Stimulated activated CD8-positive, alpha-beta memory T cell treated with anti-CD3 and anti-CD28 coated beads, Interleukin-12 subunit alpha, Interleukin-12 subunit beta, amount 100 ng/mL, for 24 hours (primary cell): ENCODE data around the gene KIF16B.
"Not testable (repeated sequence)": the region's sequence is repeated elsewhere in the genome, so short reads cannot be mapped to it uniquely, and the experiment has no call there.

Source experiments
- DNase-seq: peaks from one replicate; pipeline ENCODE4 v3.0.0-alpha.2; 2020; ENCODE audit errors: extremely low read depth

Gene KIF16B

GRCh38 chr20:16573001-16573965, at the start of gene KIF16B:
Gene KIF16B, minus strand, starts transcription at chr20:16573448. Its CDS starts 173 bp downstream, at chr20:16573275.
- peak; percentile 60 for DNase-seq

- DNase-seq, result no peak
Observed at GRCh38 chr20:16622501-16622900, 49.3 kb upstream of the KIF16B start.

DNA sequence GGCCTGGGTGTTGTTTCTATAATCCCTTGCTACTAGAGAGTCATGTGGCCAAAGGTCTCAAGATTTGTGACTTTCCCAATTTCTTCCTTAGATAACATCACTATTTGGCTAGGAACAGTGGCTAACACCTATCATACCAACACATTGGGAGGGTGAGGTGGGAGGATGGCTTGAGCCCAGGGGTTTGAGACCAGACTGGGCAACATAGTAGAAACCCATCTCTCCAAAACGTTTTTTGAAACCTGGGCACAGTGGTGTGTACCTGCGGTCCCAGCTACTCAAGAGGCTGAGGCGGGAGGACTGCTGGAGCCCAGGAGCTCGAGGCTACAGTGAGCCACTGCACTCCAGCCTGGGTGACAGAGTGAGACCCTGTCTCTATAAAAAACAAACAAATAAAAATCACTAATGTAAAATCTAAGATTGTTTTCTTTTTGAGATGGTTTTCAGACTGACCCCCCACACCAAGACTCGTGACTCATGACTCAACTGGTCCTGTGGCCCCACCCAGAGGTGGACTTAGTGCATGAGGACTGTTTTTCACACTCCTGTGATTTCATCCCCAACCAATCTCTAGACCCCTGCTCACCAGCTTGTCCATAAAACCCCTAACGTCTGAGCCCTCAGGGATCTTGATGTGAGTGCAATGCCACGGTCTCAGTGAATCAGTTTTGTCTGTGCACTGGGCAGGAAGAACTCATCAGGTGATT, 48.3 kb upstream of the KIF16B start:
- no peak for DNase-seq

GRCh38 chr20:16620961-16621360, 47.7 kb upstream of the KIF16B start:
- DNase-seq, result no peak

- no peak for DNase-seq
Observed at GRCh38 chr20:16619953-16620352, 46.7 kb upstream of the KIF16B start.

- DNase-seq, result no peak
Observed at GRCh38 chr20:16617056-16617455, 43.8 kb upstream of the KIF16B start.

DNA sequence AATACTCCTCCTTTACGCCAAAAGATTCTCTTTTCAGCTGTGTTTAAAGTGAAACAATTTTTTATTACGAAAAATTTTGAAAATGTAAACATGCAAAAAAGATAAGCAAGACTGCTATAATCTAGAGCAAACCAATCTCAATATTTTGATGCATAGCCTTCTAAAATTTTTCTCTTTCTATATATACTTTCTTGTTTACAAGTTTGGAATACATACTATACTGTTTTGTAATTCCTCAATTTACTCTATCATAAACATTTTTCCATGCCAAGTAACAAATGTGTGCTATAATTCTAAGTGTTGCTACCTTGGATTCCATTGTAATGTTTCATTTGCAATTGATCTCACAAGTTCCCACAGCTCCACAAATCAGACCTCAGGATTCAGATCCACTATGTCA, 43.1 kb upstream of the KIF16B start:
- DNase-seq, result no peak

GRCh38 chr20:16615199-16615598, 42.0 kb upstream of the KIF16B start:
- DNase-seq, result no peak

DNA sequence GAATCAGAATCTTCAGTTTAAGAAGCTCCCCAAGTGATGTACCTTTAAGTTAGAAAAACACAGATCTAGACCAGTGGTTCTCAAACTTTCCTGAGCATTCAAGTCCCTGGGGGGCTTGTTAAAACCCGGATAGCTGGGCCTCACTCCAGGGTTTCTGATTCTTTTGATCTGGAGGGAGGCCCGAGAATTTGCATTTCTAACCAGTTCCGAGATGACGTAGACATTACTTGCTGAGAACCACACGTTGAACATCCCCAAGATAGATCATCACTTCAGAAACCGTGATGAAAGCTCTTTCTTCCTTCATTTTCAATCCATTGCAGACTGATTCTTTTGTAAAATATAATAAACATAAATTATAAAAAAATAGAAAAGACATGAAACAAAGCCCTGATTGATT, 40.7 kb upstream of the KIF16B start:
- DNase-seq, result no peak

DNA sequence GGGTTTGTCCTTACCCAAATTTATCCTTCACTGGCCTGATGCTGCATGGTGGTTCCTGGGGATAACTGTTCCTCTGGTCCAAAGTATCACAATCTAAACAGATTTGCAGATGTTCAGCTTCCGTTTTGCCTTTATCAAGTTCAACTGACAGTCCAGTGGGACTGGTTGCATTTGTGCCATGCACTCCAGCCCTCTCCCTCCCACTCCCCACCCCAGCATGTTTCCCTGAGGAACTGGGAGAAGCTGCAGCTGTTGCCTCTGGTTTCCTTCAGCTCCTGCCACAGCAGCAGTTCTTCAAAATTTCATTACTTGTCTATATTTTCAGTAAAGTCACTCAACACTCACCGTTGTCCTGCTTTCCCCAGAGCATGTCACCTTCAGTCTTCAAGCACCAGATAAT, 39.5 kb upstream of the KIF16B start:
- DNase-seq, result no peak

- DNase-seq, result no peak
Observed at GRCh38 chr20:16611817-16612216, 38.6 kb upstream of the KIF16B start.

DNA sequence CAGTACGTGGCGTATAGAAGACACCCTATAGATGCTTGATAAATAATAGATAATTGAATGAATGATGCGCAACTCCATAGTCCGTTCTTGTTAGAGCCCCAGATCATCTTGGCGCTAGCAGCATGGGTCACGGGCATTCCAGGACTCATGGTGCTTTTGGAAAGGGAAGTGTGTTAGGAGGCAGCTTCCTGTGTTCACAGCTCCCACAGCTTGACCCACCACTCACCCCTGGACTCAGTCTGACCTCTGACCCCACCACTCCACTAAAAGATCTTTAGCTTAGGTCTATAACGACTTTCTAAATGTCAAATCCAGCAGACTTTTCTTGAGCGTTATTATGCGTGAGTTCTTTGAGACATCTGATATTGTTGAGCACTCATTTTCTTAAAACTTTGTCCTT, 35.8 kb upstream of the KIF16B start:
- DNase-seq, result no peak

- DNase-seq, result no peak
Observed at GRCh38 chr20:16608277-16608650, 35.0 kb upstream of the KIF16B start.

GRCh38 chr20:16607364-16608276, 34.4 kb upstream of the KIF16B start:
- no peak for DNase-seq

GRCh38 chr20:16606468-16607070, 33.3 kb upstream of the KIF16B start:
- no peak for DNase-seq

GRCh38 chr20:16601047-16601446, 27.8 kb upstream of the KIF16B start:
- DNase-seq, result no peak

GRCh38 chr20:16599257-16599656, 26.0 kb upstream of the KIF16B start:
- DNase-seq, result no peak

GRCh38 chr20:16596991-16597390, 23.7 kb upstream of the KIF16B start:
- DNase-seq, result no peak

- DNase-seq, result not testable (repeated sequence)
Observed at GRCh38 chr20:16596404-16596803, 23.2 kb upstream of the KIF16B start.

DNA sequence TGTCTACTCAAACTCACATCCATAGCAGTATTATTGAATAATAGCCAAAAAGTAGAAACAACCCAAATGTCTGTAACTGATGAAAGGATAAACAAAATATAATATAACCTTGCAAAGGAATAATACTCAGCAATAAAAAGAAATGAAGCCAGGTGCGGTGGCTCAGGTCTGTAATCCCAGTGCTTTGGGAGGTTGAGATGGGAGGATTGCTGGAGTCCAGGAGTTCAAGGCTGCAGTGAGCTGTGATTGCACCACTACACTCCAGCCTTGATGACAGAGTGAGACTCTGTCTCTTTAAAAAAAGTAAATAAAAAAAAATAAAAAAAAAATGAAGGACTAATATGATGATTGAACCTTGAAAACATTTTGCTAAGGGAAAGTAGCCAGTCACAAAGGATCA, 22.1 kb upstream of the KIF16B start:
- no peak for DNase-seq

DNA sequence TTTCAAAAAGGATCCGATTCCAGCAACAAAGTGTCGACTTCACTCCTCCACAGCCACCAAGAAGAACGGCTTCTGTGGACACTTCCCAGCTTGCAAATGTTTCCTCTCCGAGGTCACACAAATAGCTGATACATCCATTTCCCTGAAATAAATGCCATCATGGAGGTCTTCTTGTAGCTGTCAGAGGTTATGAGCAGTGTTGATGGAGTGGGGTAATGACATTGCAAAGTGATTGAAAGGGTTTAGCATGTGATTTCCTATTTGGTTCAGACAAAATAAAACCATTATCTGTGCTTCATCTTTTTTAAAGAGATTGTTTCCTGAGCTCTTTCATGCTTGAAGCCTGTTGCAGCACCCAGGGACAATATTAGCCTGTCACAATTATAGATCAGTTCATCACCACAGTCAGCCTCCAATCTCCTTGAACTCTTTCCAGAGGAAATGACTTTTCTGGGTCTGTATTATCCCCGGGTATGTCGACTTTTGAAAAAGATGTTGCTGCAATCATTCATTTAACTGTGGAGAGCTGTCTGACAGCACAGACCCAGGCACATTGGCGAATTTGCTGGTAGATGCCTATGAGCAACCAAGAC, 16.9 kb upstream of the KIF16B start:
- no peak for DNase-seq
